Measurements from ENCODE around the gene STEAP2. TPM values are rescaled to one million over a fixed set of nuclear protein-coding genes. Genes with fewer than 3 reads are reported as not detected.

The STEAP2 gene
- total RNA-seq, 1 donor = 9.8 TPM

GRCh38 chr7:90167361-90167760 is 44.2 kb upstream of the STEAP2 start:
- Histone ChIP-seq H3K79me2 (ENCODE audit: insufficient read depth, low read length) (no peaks in the 10 kb centered on the region), H3K4me1 (ENCODE audit: insufficient read depth, low read length) (no peaks in the 10 kb centered on the region), H4K20me1 (ENCODE audit: insufficient read depth, low read length) (no peaks in the 10 kb centered on the region), H3K27me3 (ENCODE audit: insufficient read depth, low read length) (no peaks in the 10 kb centered on the region), H3K4me2 (ENCODE audit: insufficient read depth, low read length) (no peak overlapping the region), H2AFZ (ENCODE audit: low read length) (no peak overlapping the region), H3K27ac (ENCODE audit: low read depth, low read length) (no peak overlapping the region), H3K9me3 (ENCODE audit: low read depth, low read length) (no peaks in the 10 kb centered on the region), H3K36me3 (ENCODE audit: insufficient read depth, low read length) (peaks cover 17% of the 10 kb centered on the region), H3K4me3 (ENCODE audit: insufficient read depth, low read length) (no peak overlapping the region)
- TF ChIP-seq CTCF (IDR thresholded peaks at IDR 0.05; ENCODE audit: extremely low read depth, low read depth, low read length) = no peak
- DNase-seq (ENCODE audit: insufficient read length, low spot score, missing footprints) = no peak

GRCh38 chr7:90169891-90170290 is 41.6 kb upstream of the STEAP2 start:
- Histone ChIP-seq H3K79me2 (ENCODE audit: insufficient read depth, low read length) (no peaks in the 10 kb centered on the region), H4K20me1 (ENCODE audit: insufficient read depth, low read length) (no peaks in the 10 kb centered on the region), H3K4me2 (ENCODE audit: insufficient read depth, low read length) (no peak overlapping the region), H2AFZ (ENCODE audit: low read length) (no peak overlapping the region), H3K36me3 (ENCODE audit: insufficient read depth, low read length) (no peaks in the 10 kb centered on the region), H3K9me3 (ENCODE audit: low read depth, low read length) (no peaks in the 10 kb centered on the region), H3K4me1 (ENCODE audit: insufficient read depth, low read length) (peaks cover 4% of the 10 kb centered on the region), H3K4me3 (ENCODE audit: insufficient read depth, low read length) (no peak overlapping the region), H3K27me3 (ENCODE audit: insufficient read depth, low read length) (no peaks in the 10 kb centered on the region), H3K27ac (ENCODE audit: low read depth, low read length) (no peak overlapping the region)
- DNase-seq (ENCODE audit: insufficient read length, low spot score, missing footprints) = no peak
- TF ChIP-seq CTCF (IDR thresholded peaks at IDR 0.05; ENCODE audit: extremely low read depth, low read depth, low read length) = no peak

- Histone ChIP-seq H3K4me3 (ENCODE audit: insufficient read depth, low read length) (no peak overlapping the region), H3K27me3 (ENCODE audit: insufficient read depth, low read length) (no peaks in the 10 kb centered on the region), H3K79me2 (ENCODE audit: insufficient read depth, low read length) (no peaks in the 10 kb centered on the region), H3K4me1 (ENCODE audit: insufficient read depth, low read length) (peaks cover 5% of the 10 kb centered on the region), H2AFZ (ENCODE audit: low read length) (no peak overlapping the region), H3K36me3 (ENCODE audit: insufficient read depth, low read length) (no peaks in the 10 kb centered on the region), H3K27ac (ENCODE audit: low read depth, low read length) (no peak overlapping the region), H3K4me2 (ENCODE audit: insufficient read depth, low read length) (no peak overlapping the region), H4K20me1 (ENCODE audit: insufficient read depth, low read length) (no peaks in the 10 kb centered on the region), H3K9me3 (ENCODE audit: low read depth, low read length) (peaks cover 2% of the 10 kb centered on the region)
- no peak for DNase-seq (ENCODE audit: insufficient read length, low spot score, missing footprints)
- TF ChIP-seq CTCF (IDR thresholded peaks at IDR 0.05; ENCODE audit: extremely low read depth, low read depth, low read length) = no peak
Observed at GRCh38 chr7:90172121-90172520, 39.4 kb upstream of the STEAP2 start.

- peak overlapping the region; percentile 48 for H3K4me2 ChIP-seq (ENCODE audit: insufficient read depth, low read length)
- H3K27ac ChIP-seq (ENCODE audit: low read depth, low read length) = peak overlapping the region; percentile 19
- peaks cover 10% of the 10 kb centered on the region for H3K4me1 ChIP-seq (ENCODE audit: insufficient read depth, low read length)
- peak overlapping the region; percentile 37 for H2AFZ ChIP-seq (ENCODE audit: low read length)
- no peaks in the 10 kb centered on the region for H3K36me3 ChIP-seq (ENCODE audit: insufficient read depth, low read length)
- no peak for TF ChIP-seq CTCF (IDR thresholded peaks at IDR 0.05; ENCODE audit: extremely low read depth, low read depth, low read length)
- no peaks in the 10 kb centered on the region for H3K79me2 ChIP-seq (ENCODE audit: insufficient read depth, low read length)
- H3K4me3 ChIP-seq (ENCODE audit: insufficient read depth, low read length) = no peak overlapping the region
- no peaks in the 10 kb centered on the region for H3K27me3 ChIP-seq (ENCODE audit: insufficient read depth, low read length)
- no peaks in the 10 kb centered on the region for H4K20me1 ChIP-seq (ENCODE audit: insufficient read depth, low read length)
- peaks cover 2% of the 10 kb centered on the region for H3K9me3 ChIP-seq (ENCODE audit: low read depth, low read length)
- no peak for DNase-seq (ENCODE audit: insufficient read length, low spot score, missing footprints)
Observed at GRCh38 chr7:90172624-90173023, 38.9 kb upstream of the STEAP2 start.

Data from osteoblast (primary cell).